Endothelial cell of umbilical vein (primary cell): ENCODE measurements around the gene TRPV2. TPM values are rescaled to one million over a fixed set of nuclear protein-coding genes. Genes with fewer than 3 reads are reported as not detected.
A peak's percentile ranks its signal among the peaks of the same experiment; 100 is the strongest.

Source experiments
- BruUV-seq: library from RNA; stranded (reverse); fragments of 400-500 nt; replicated peaks from 2 replicates; lab custom pipeline; 2021; lab: Mats Ljungman, UMichigan
- CTCF ChIA-PET: fragments of 300-600, 350-600 bp; sonication (Branson Sonifier 250); formaldehyde crosslinking; loops from one replicate; lab custom pipeline; 2021; ENCODE audit warnings: antibody characterized with exemption, inconsistent platforms; lab: Charles Lee
- POLR2A ChIA-PET: fragments of 300-600, 350-600 bp; sonication (Branson Sonifier 250); formaldehyde crosslinking; loops from one replicate; lab custom pipeline; 2021; ENCODE audit warnings: antibody characterized with exemption, inconsistent platforms; lab: Charles Lee
- DNase-seq: peaks from one replicate; pipeline ENCODE4 v3.0.0-alpha.2; 2011; ENCODE audit warnings: low read depth, low spot score
- FAIRE-seq: peaks from 2 replicates; lab custom pipeline; 2011; peaks lifted over from hg19 to GRCh38; lab: Jason Lieb, UNC
- H2AFZ ChIP-seq: 2 replicates; pipeline ENCODE4 v1.6.0; 2012; ENCODE audit warnings: low read depth, low read length, control low read depth, inconsistent platforms
- H3K27ac ChIP-seq: 2 replicates; pipeline ENCODE4 v1.5.1; 2011; ENCODE audit warnings: low read depth, mild to moderate bottlenecking, control low read depth, low read length, moderate library complexity; ENCODE audit not compliant: insufficient read depth
- H3K27me3 ChIP-seq, 2 experiments: 2 replicates each; pipeline versions ENCODE4 v1.6.0 to v1.6.1; 2011; ENCODE audit warnings: low read length in 2 of 2, mixed read lengths in 1 of 2; ENCODE audit not compliant: control insufficient read depth in 2 of 2, insufficient read depth in 2 of 2
- H3K36me3 ChIP-seq, 2 experiments: 2 replicates in 1 of 2; 3 replicates in 1 of 2; pipeline ENCODE4 v1.5.1; 2011; ENCODE audit warnings: low read length in 2 of 2, mild to moderate bottlenecking in 1 of 2, moderate library complexity in 1 of 2; ENCODE audit not compliant: control insufficient read depth in 2 of 2, insufficient read depth in 2 of 2; ENCODE audit errors: extremely low read depth in 1 of 2
- H3K4me1 ChIP-seq: 3 replicates; pipeline ENCODE4 v1.5.1; 2011; ENCODE audit warnings: mild to moderate bottlenecking, low read length; ENCODE audit not compliant: control insufficient read depth, insufficient read depth; ENCODE audit errors: extremely low read depth
- H3K4me2 ChIP-seq: 2 replicates; pipeline ENCODE4 v1.6.1; 2011; ENCODE audit warnings: low read length, control low read depth, mixed read lengths; ENCODE audit not compliant: insufficient read depth
- H3K4me3 ChIP-seq, 3 experiments: fragments of 200-600 bp in 1 of 3; sonication (generic), shearing (Covaris generic) in 1 of 3; replicated peaks in 1 of 3; 2 replicates each; pipeline ENCODE4 v1.5.1; 2011 to 2016; ENCODE audit warnings: control low read depth in 3 of 3, low read length in 3 of 3, mild to moderate bottlenecking in 2 of 3, inconsistent platforms in 1 of 3, low read depth in 1 of 3, moderate library complexity in 1 of 3; ENCODE audit not compliant: insufficient read depth in 1 of 3
- H3K79me2 ChIP-seq: 2 replicates; pipeline ENCODE4 v1.6.0; 2012; ENCODE audit warnings: low read length, inconsistent platforms; ENCODE audit not compliant: control insufficient read depth, insufficient read depth
- H3K9ac ChIP-seq: replicated peaks from 2 replicates; pipeline ENCODE3; 2011; ENCODE audit warnings: low read length, control low read depth; ENCODE audit not compliant: insufficient read depth; ENCODE audit errors: extremely low read depth
- H3K9me1 ChIP-seq: replicated peaks from 3 replicates; pipeline ENCODE4 v1.6.0; 2011; ENCODE audit warnings: mild to moderate bottlenecking, low read length; ENCODE audit not compliant: control insufficient read depth, insufficient read depth; ENCODE audit errors: extremely low read depth
- H3K9me3 ChIP-seq: replicated peaks from 2 replicates; pipeline ENCODE4 v1.5.1; 2012; ENCODE audit warnings: low read length, inconsistent platforms; ENCODE audit not compliant: control insufficient read depth, insufficient read depth
- H4K20me1 ChIP-seq: replicated peaks from 2 replicates; pipeline ENCODE3; 2011; ENCODE audit warnings: mild to moderate bottlenecking, low read length; ENCODE audit not compliant: control insufficient read depth, insufficient read depth; ENCODE audit errors: extremely low read depth
- CTCF ChIP-seq, 2 donors: IDR thresholded peaks; 1 replicate in 1 of 2; 2 replicates in 1 of 2; pipeline ENCODE4 v1.5.1; 2011; ENCODE audit warnings: low read length in 2 of 2, mild to moderate bottlenecking in 2 of 2, moderate library complexity in 2 of 2, control low read depth in 1 of 2, inconsistent platforms in 1 of 2, low read depth in 1 of 2; ENCODE audit not compliant: insufficient read depth in 1 of 2; ENCODE audit errors: extremely low read depth in 1 of 2
- EZH2 ChIP-seq: IDR thresholded peaks from 2 replicates; pipeline ENCODE4 v1.6.1; 2012; ENCODE audit warnings: borderline replicate concordance, low read depth, mild to moderate bottlenecking, moderate library complexity, low read length, inconsistent platforms; ENCODE audit not compliant: severe bottlenecking
- FOS ChIP-seq: IDR thresholded peaks from 2 replicates; pipeline ENCODE4 v1.6.1; 2011; ENCODE audit warnings: mild to moderate bottlenecking, low read length, moderate library complexity, borderline replicate concordance; ENCODE audit not compliant: insufficient read depth
- GATA2 ChIP-seq: IDR thresholded peaks from 2 replicates; pipeline ENCODE4 v1.7.0; 2011; ENCODE audit warnings: low read depth, mild to moderate bottlenecking, moderate library complexity, mixed read lengths, low read length; ENCODE audit not compliant: insufficient read length, insufficient read depth
- JUN ChIP-seq: IDR thresholded peaks from 2 replicates; pipeline ENCODE4 v1.6.1; 2011; ENCODE audit warnings: borderline replicate concordance, low read depth; ENCODE audit not compliant: insufficient read length, insufficient read depth
- MAX ChIP-seq: IDR thresholded peaks from 2 replicates; pipeline ENCODE4 v1.6.1; 2011; ENCODE audit not compliant: insufficient read depth, insufficient read length
- MYC ChIP-seq: IDR thresholded peaks from one replicate; pipeline ENCODE4 v1.6.1; 2011; ENCODE audit warnings: mild to moderate bottlenecking, low read depth, low read length
- POLR2AphosphoS5 ChIP-seq: IDR thresholded peaks from 2 replicates; pipeline ENCODE4 v1.6.1; 2012; ENCODE audit warnings: low read depth, mild to moderate bottlenecking, control low read depth, low read length, moderate library complexity; ENCODE audit not compliant: insufficient read depth
- dilution Hi-C: fragments of 300-500 bp; cut with MboI; formaldehyde crosslinking; loops from one replicate; pipeline ENCODE4 v1.15.0; 2019; ENCODE audit warnings: low sequenced_read_pairs; ENCODE audit not compliant: extremely low pct_ligation_motif_present
- intact Hi-C: fragments of 100-400 bp; cut with micrococcal nuclease; formaldehyde crosslinking; loops from one replicate; pipeline ENCODE4 v1.10.0; 2022
- polyA plus RNA-seq, 4 experiments: library from polyadenylated mRNA; depleted of rRNA in 3 of 4; stranded (reverse) in 3 of 4; unstranded in 1 of 4; fragments of >200 nt; gene quantifications; 2 replicates each; pipeline versions ENCODE4 v1.2.1 to v1.2.3, GENCODE V29; 2011 to 2012; ENCODE audit warnings: missing spikeins in 1 of 4
- total RNA-seq: library from RNA; stranded (reverse); gene quantifications from 2 replicates; pipeline ENCODE4 v1.2.3, GENCODE V29; 2021

The TRPV2 gene
- total and polyA plus RNA-seq, 2 donors (not counting 3 experiments of a cell fraction or from before 2014, with no cell fraction given), result 4.2 to 10.6 TPM

DNA sequence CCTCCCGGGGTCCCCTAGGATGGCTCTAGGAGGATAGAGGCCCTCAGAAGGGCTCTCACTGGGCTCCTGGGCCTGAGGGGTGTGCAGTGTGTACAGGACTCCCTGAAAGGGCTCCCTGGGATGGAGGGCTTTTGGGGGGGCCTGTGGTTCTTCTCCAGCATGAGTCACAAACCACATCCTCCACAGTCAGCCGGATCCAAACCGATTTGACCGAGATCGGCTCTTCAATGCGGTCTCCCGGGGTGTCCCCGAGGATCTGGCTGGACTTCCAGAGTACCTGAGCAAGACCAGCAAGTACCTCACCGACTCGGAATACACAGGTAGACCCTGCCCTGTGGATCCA lies 4.5 kb downstream of the TRPV2 start:
- Histone ChIP-seq H3K4me2 (no peak overlapping the region), H3K4me1 (peaks cover 23% of the 10 kb centered on the region), H3K79me2 (no peaks in the 10 kb centered on the region), H2AFZ (peak overlapping the region; percentile 47), H3K9me1 (no peaks in the 10 kb centered on the region), H4K20me1 (no peaks in the 10 kb centered on the region), H3K9me3 (no peaks in the 10 kb centered on the region), H3K27me3 (no peaks in the 10 kb centered on the region), H3K27ac (peak overlapping the region; percentile 47), H3K4me3 (no peak overlapping the region), H3K36me3 (no peaks in the 10 kb centered on the region), H3K9ac (no peak overlapping the region)
- no TSS peak for BruUV-seq
- DNase-seq, result no peak
- CTCF ChIA-PET, result interaction anchor here (1.1 to 2.1 kb wide), 4 partner anchors 8 to 57 kb away, joined by 5 to 8 read pairs (median 6); no protein-coding TSS in a partner anchor
- TF ChIP-seq MYC (no peak), MAX (no peak), GATA2 (no peak), FOS (no peak), CTCF (IDR thresholded peaks at IDR 0.05; ENCODE audit: extremely low read depth in 1 of 2, insufficient read depth in 1 of 2, low read depth in 1 of 2, low read length in 2 of 2) (no peak), POLR2AphosphoS5 (no peak), EZH2 (no peak), JUN (no peak)
- dilution Hi-C loops, result no loop called here
- no peak for FAIRE-seq
- POLR2A ChIA-PET, result interaction anchor here (1.2 to 2.0 kb wide), 2 partner anchors 19 to 39 kb away, joined by 8 to 11 read pairs; partner anchors contain the start of gene UBB
- intact Hi-C loops, result loop anchor here (10.0 kb wide), 1 partner anchor 55 kb away; no protein-coding TSS in a partner anchor
